Hematopoietic multipotent progenitor cell treated with erythropoietin and hydrocortisone succinate and interleukin-3 and kit ligand, for 6 days (in vitro differentiated cells): ENCODE measurements around the gene HOTAIR.

ENCODE experiments used
- DNase-seq: peaks from one replicate; pipeline ENCODE4 v3.0.0-alpha.2; 2015

Gene HOTAIR

GRCh38 chr12:53974084-53975063, at the start of gene HOTAIR:
Gene HOTAIR, minus strand, starts transcription at chr12:53974954.
- DNase-seq: no peak

DNA sequence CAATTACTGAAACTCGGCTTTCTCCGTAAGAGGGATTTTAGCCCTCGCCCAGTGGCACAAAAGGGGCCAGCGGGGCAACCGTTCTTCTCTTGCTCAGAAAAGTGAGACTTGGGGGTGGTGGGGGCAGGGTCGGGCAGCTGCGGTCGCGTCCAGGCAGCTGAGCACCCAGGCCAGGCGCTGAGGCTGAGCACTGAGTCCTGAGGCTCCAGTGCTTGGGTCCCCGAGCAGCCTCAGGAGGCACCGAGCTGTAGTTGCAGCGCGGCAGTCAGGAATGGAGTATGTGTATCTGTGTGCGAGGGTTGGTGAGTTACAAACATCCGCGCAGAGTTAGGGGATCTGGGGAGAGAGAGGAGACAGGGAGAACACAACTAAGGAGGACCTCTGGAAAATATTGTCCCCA, 49.4 kb upstream of the HOTAIR start:
- no peak for DNase-seq

DNA sequence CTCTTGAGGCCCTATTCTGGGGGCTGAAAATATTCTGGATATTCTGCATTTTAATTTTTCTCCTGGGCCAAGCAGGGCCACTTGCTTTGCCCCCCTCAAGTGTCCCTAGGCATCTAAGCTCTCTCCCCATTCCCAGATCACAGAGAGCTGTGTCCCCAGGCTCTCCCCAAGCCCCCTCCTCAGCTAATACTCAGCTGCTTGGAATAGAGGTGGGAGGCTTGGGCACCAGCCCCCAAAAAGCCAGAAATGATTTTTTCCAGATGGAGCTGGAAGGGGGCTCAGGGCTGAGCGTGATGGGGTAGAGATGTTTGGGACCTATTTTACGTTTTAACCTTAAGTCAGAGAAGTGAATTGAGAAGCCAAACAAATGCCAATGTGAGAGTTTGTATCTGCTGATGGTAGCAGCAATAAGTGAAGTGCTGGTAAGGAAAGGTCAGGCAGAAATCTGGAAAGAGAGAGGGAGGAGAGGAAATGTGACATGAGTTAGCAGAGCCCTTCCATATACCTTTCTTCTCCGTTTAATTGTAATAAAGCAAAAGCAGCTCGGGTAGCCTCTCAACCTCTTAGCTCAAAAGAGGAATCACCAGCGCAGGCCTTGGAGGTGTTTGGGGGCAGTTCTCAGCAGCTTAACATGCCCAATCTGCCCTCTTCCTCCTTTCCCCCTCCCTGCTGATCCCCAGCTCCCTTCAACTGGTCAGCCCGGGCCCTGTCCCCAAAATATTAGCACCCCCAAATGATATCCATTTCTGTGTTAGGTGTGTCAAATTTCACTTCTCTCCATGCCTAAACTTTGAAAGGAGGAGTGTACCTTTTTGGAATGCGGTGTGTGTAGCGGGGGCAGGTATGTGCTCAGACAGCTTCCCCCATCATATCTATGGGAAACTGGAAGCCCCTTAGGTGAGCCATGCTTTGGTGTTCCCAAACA, 48.5 kb upstream of the HOTAIR start:
- no peak for DNase-seq

DNA sequence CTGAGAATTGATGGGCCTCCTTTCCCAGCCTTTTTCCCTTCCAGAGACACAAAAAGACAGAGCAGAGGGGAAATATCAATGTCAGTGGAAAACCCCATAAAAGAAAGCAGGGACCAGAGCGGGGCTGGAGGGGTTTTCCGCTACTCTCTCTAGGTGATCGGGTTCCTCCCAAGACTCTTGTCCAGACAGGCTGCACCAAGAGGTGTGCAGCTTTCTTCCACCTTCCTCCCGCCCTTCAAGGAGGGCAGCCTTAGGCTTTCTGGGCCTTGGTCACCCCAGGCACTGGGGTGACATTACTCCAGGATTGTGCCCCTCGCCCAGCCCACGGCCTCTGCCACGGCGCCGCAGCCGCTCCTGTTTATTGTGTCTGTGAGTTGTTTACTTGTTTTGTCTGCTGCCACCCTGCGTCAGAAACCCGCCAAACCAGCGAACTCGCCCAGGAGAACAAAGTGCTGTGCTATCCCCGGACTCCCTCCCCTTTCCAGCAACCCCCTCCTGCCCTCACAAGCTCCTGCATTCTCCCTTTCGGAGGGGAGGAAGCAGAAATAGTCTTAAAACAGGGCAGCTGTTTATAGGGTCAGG, 46.8 kb upstream of the HOTAIR start:
- DNase-seq: no peak

- no peak for DNase-seq
Measured at GRCh38 chr12:54020591-54021405, 46.0 kb upstream of the HOTAIR start.

DNA sequence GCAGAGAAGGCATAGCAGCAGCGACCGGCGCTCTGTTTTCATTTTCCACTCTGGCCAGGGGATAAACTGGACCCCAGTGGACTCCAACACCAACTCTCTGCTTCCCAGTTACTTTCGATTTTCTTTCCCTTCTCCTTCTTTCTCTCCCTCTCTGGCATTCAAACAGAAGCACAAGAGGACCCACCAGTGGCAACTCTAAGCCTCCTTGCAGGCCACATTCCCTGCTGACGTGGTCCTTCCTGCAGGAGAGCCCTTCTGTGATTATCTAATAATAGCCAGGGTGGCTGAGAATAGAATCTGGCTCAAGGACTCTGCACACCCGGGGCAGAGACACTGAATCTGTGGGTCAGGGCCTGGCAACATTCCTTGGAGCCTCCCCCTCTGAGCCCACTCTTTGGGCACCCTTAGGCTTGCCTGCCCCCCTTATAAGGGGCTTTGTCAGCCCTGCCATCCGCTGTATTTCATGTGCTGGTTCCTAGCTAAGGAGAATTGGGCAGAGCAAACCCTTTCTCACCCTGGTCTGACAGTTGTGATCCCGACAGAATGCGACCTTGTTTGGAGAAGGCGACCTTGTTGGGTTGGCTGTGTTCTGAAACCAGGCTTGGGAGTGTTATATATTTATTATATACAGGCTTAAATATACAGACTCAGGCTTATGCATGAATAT, 45.3 kb upstream of the HOTAIR start:
- DNase-seq: no peak

DNA sequence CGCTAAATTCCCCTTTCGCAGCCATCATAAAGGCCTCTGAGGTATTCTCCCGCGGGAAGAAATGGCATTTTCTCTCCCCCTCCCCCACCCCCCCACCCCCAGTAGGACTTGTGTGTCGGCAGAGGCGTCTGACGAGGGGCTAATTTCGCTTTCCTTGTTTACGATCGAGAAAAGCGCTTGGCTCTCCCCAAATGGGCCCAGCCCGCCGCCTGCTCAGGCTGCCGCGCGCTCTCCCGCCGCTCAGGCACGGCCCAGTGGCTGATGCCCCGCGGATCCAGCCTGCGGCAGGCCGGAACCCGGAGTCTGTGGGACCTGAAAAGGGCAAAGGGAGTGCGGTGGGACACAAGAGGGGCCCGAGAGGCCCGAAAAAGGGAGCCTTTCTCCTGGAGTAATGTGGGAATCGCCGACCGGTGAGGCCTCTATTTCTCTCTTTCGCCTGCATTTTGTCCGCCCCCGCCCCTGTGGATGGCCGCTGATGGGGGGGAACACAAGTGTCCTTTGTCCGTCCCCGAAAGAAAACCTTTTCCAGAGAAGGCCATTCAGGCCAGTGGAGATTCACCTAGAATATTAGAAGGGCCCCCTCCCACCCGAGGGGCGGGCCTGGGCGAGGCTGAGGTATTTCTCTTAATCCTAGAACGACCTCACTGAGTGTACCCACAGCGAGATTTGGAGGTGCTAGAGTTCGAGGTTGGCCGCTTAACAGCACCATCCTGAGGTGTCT, 44.5 kb upstream of the HOTAIR start:
- DNase-seq: no peak

DNA sequence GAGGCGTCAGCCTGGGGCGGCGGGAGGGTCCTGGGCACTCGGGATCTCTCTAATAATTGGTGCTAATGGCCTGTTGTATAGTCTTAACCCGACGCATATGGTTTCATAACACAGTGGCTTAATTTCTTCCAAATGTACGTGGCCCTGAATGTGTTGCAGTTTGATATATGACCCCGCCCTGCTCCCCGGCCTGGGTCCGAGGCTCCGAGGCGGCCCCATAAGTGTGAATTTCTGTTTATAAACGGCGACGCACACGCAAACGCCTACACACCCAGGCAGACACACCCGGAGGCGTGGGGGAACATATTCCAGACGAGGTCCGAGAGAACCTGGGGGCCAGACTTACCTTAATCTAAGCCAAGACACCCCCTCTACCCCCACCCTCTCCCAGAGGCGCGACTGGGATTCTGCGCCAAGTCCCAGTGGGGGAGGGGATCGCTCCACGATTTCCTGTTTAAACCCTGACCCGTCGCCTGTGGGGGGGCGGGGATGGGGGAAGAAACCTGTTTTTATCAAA, 43.8 kb upstream of the HOTAIR start:
- DNase-seq: no peak

- DNase-seq: peak; percentile 60
Measured at GRCh38 chr12:54017878-54018467, 43.2 kb upstream of the HOTAIR start.

DNA sequence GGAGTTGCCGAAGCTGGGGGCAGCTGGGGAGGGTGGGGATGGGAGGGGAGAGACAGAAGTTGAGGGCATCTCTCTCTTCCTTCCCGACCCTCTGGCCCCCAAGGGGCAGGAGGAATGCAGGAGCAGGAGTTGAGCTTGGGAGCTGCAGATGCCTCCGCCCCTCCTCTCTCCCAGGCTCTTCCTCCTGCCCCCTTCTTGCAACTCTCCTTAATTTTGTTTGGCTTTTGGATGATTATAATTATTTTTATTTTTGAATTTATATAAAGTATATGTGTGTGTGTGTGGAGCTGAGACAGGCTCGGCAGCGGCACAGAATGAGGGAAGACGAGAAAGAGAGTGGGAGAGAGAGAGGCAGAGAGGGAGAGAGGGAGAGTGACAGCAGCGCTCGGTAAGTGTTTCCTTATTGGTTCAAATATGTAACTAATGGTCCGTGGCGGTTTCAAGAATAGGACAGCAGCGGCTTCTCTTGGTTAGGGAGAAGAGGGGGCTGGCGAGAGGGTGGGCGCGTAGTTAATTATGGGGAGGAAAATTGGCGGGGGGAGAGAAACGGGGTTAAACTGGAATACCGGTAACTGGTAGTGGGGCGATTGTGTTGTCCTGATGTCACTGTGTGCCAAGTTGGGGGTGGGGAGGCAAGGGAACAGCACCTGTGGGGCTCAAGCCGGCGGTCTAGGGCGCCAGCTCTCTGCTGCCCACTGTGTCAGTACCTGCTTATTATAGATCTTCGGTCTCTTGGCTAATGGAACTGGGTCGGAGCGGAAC, 42.5 kb upstream of the HOTAIR start:
- DNase-seq: no peak

DNA sequence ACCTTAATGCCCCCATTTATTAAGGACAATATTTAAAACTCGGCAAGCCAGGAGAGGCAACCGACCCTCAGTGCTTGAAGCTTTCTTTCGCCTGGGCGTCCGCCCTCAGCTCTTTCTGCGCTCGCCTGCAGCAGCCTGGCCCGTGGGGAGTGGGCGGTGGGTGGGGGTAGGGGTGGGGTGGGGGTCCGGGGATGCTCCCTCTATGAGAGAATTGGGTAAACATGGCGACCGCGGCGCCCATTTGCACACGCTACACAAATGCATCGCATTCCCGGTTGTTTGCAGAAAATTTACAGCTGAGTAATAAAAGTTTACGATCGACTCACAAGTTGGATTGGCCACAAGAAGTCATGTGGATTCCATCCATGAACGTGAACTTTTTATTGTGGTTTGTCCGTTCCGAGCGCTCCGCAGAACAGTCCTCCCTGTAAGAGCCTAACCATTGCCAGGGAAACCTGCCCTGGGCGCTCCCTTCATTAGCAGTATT, 41.8 kb upstream of the HOTAIR start:
- no peak for DNase-seq

DNA sequence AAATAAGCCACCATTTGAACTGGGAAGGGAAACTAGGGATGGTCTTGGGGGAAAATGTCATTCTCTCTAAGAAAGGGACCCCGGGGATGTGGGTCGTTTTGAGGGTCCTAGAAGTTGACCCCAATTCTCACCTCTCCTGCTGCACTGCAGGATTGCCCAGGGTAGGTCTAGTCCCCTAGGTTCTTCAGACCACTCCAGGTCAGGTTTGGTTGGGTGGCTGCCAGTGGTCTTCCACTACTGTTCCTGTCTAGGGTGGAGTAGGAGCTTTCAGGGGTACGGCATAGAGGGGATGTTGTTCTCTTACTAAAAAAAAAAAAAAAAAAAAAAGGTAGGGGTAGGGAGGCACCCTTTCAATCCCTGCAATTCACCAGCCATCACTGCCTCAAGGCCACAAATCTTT, 41.3 kb upstream of the HOTAIR start:
- no peak for DNase-seq

DNA sequence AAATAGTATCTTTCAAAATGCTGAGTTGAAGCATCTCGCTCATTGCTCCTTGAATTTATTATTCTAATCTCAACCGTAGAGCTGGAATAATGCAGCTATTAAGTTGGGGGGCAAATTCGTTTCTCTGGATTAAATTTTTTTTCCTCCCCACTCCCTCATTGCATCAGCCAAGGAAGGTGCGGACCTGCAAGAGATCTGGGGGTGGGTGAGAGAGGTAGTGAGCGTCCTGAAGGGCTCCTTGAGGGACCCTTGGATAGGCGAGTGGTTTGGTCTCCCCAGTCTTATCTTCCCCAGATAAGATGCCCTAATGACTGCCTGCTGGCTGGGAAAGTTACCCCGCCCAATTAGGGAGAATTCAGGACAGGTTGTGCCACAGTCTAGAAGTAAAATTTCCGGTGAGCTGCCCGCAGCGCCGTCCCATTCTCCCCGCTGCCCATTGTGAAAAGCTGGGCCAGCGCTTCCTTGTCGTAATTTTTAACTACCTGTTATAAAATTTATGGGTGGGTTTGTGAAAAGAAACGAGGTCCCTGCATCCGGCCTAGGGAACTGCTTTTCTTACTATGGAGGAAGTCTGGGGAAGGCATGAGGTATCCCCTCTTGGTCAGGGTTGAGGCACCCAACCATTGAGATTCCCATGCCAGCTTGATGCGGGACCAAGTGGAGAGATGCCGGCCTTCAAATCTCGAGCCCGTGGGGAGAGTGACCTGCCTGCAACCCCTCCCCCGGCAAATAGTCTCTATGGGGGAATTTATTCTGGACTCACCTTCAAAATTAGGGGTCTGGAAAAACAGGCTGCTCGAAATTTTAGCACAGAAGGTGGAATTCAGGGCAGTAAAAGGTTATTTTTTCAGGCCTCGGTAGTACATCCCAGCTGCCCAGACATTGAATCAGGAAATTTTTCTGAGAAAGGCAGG, 40.5 kb upstream of the HOTAIR start:
- no peak for DNase-seq

GRCh38 chr12:54014377-54015017, 39.7 kb upstream of the HOTAIR start:
- DNase-seq: no peak

GRCh38 chr12:54012631-54013409, 38.1 kb upstream of the HOTAIR start:
- no peak for DNase-seq

DNA sequence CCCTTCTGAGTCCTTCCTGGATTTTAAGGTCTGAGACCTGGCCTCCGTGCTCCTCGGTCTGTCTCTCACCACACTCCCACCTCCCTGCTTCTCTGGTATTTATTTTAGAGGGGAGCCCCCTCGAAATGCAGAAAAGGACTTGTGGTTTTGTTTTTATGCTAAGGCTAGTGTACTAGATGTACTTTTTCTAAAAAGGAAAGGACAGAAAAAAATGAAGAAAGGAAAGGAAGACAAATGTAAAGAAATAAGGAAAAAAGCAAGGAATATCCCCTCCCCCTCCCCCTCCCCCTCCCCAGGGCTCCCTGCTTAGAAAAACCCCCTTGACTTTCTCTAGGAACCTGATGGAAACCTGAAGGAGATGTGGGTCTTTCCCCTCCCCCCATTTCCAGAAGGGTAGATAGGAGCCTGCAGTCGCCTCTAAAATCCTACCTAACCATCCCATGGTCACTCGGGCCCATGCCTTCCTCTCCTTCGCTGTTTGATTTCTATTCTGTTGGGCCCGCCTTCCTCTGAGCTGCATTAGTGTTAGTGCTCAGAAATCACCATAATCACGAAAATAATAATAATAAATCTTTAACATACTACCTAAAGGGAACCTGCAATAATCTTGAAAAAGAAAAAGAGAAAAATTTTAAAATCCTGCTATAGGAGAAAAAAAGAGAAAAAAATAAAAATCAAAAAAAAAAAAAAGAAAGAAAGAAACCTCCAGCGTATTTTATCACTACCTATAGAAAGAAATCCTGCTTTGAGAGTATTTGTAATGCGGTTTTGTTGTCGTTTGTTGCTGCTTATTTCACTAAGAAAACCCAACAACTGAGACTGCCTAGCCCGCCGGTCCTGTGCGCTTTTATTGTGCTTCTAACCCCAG, 37.1 kb upstream of the HOTAIR start:
- no peak for DNase-seq
